GM12878 (cell line): ENCODE data around the gene FAM228B. TPM values are rescaled to one million over a fixed set of nuclear protein-coding genes. Genes with fewer than 3 reads are reported as not detected.

Experiments
- ASH2L ChIP-seq: fragments of 300-600, 200-600 bp; sonication (generic); IDR thresholded peaks from 2 replicates; pipeline ENCODE4 v1.6.1; 2017; ENCODE audit warnings: low read depth, mild to moderate bottlenecking, borderline replicate concordance
- ATF3 ChIP-seq: IDR thresholded peaks from 2 replicates; pipeline ENCODE4 v1.6.1; 2011; ENCODE audit warnings: low read depth, mild to moderate bottlenecking, low read length, moderate library complexity, borderline replicate concordance; ENCODE audit errors: extremely low read depth
- ATF7 ChIP-seq: fragments of 450-650 bp; IDR thresholded peaks from 2 replicates; pipeline ENCODE4 v1.6.1; 2016; ENCODE audit warnings: low read depth, mild to moderate bottlenecking
- BMI1 ChIP-seq: fragments of 450-650 bp; IDR thresholded peaks from 2 replicates; pipeline ENCODE4 v1.6.1; 2016; ENCODE audit warnings: mild to moderate bottlenecking, moderate library complexity, borderline replicate concordance
- EED ChIP-seq: sonication (generic); IDR thresholded peaks from 2 replicates; pipeline ENCODE4 v1.6.1; 2016; ENCODE audit warnings: antibody characterized with exemption, low read depth
- EP300 ChIP-seq, 2 experiments: fragments of 150-350 bp in 1 of 2; IDR thresholded peaks; 2 replicates each; pipeline ENCODE4 v1.6.1; 2011 to 2012; ENCODE audit warnings: low read depth in 2 of 2, low read length in 2 of 2, borderline replicate concordance in 1 of 2, improper control_type of control experiment in 1 of 2, inconsistent platforms in 1 of 2; ENCODE audit not compliant: control insufficient read depth in 1 of 2
- FOXM1 ChIP-seq: IDR thresholded peaks from 2 replicates; pipeline ENCODE4 v1.6.1; 2012; ENCODE audit warnings: low read depth, mild to moderate bottlenecking, inconsistent platforms, low read length, moderate library complexity
- GABPA ChIP-seq: IDR thresholded peaks from 2 replicates; pipeline ENCODE4 v1.6.1; 2014; ENCODE audit warnings: antibody characterized with exemption, low read depth, mild to moderate bottlenecking, inconsistent platforms
- HDAC6 ChIP-seq: fragments of 200-600 bp; sonication (generic); IDR thresholded peaks from one replicate; pipeline ENCODE4 v1.8.0; 2017; ENCODE audit warnings: antibody characterized with exemption; ENCODE audit not compliant: unreplicated experiment
- IKZF1 ChIP-seq: fragments of 450-650 bp; conservative IDR thresholded peaks from 2 replicates; pipeline ENCODE4 v1.6.1; 2017; ENCODE audit warnings: antibody characterized with exemption, mild to moderate bottlenecking
- IRF4 ChIP-seq: IDR thresholded peaks from 2 replicates; pipeline ENCODE4 v1.6.1; 2011; ENCODE audit warnings: low read depth, low read length
- KDM1A ChIP-seq: fragments of 200-600 bp; sonication (generic); IDR thresholded peaks from 2 replicates; pipeline ENCODE4 v1.6.1; 2016; ENCODE audit warnings: borderline replicate concordance
- MXI1 ChIP-seq: fragments of 150-350 bp; IDR thresholded peaks from 2 replicates; pipeline ENCODE4 v1.6.1; 2011; ENCODE audit warnings: low read depth, mild to moderate bottlenecking, inconsistent platforms, low read length, improper control_type of control experiment
- NR2C1 ChIP-seq: fragments of 450-650 bp; IDR thresholded peaks from 2 replicates; pipeline ENCODE4 v1.6.1; 2017; ENCODE audit warnings: antibody characterized with exemption, mild to moderate bottlenecking, moderate library complexity
- NR2F1 ChIP-seq: fragments of 450-650 bp; conservative IDR thresholded peaks from 2 replicates; pipeline ENCODE4 v1.6.1; 2017; ENCODE audit warnings: mild to moderate bottlenecking
- NRF1 ChIP-seq: conservative IDR thresholded peaks from 2 replicates; pipeline ENCODE4 v1.6.1; 2011; ENCODE audit warnings: mild to moderate bottlenecking, low read depth, low read length, improper control_type of control experiment
- PBX3 ChIP-seq: IDR thresholded peaks from 2 replicates; pipeline ENCODE4 v1.6.1; 2011; ENCODE audit warnings: mild to moderate bottlenecking, low read depth, low read length, moderate library complexity; ENCODE audit not compliant: insufficient replicate concordance
- RCOR1 ChIP-seq: conservative IDR thresholded peaks from 2 replicates; pipeline ENCODE4 v1.6.1; 2012; ENCODE audit warnings: low read depth, low read length, improper control_type of control experiment
- ZBTB40 ChIP-seq: fragments of 450-650 bp; IDR thresholded peaks from 2 replicates; pipeline ENCODE4 v1.6.1; 2016; ENCODE audit warnings: mild to moderate bottlenecking, moderate library complexity, borderline replicate concordance
- ZNF274 ChIP-seq: IDR thresholded peaks from one replicate; pipeline ENCODE4 v1.8.0; 2011; ENCODE audit not compliant: insufficient read length, insufficient read depth
- ZNF384 ChIP-seq: IDR thresholded peaks from 2 replicates; pipeline ENCODE4 v1.6.1; 2012; ENCODE audit warnings: low read depth, mild to moderate bottlenecking, low read length, improper control_type of control experiment, borderline replicate concordance
- ZNF622 ChIP-seq: fragments of 450-650 bp; IDR thresholded peaks from 2 replicates; pipeline ENCODE4 v1.6.1; 2017; ENCODE audit warnings: mild to moderate bottlenecking, inconsistent platforms
- ZZZ3 ChIP-seq: IDR thresholded peaks from 2 replicates; pipeline ENCODE4 v1.6.1; 2011; ENCODE audit warnings: low read depth; ENCODE audit not compliant: control insufficient read depth, insufficient read length
- polyA plus RNA-seq, 11 experiments: library from polyadenylated mRNA; depleted of rRNA in 4 of 11; unstranded in 6 of 11; stranded (reverse) in 5 of 11; fragments of >200 nt; fragmentation: Nextera tagmentation in 4 of 11; fragmentation: Illumina TruSeq in 1 of 11; extraction: Ambion mirVana in 4 of 11; extraction: Trizol in 1 of 11; gene quantifications; 1 replicate in 1 of 11; 2 replicates in 10 of 11; pipeline versions ENCODE4 v1.2.1 to v1.2.3, GENCODE V29; 2011 to 2016; ENCODE audit warnings: inconsistent platforms in 2 of 11, missing spikeins in 2 of 11, low read depth in 1 of 11
- total RNA-seq, 4 experiments: library from RNA; depleted of rRNA in 3 of 4; stranded (reverse); fragments of >200 nt in 3 of 4; fragmentation: Illumina TruSeq in 1 of 4; extraction: Trizol in 1 of 4; gene quantifications; 2 replicates each; pipeline versions ENCODE4 v1.2.1 to v1.2.3, GENCODE V29; 2013 to 2021

The FAM228B gene
- total and polyA plus RNA-seq, 10 of the 15 experiments (the other 5 are each of a cell fraction or from before 2014, with no cell fraction given) = 3.9 to 11.0 (median 7.5) TPM

GRCh38 chr2:24123195-24123921, at the start of gene FAM228B, which contains the start of gene PFN4 (continued):
- peak; percentile 94 for TF ChIP-seq PBX3
- TF ChIP-seq ZZZ3 = no peak
- peak; percentile 21 for TF ChIP-seq EED
- no peak for TF ChIP-seq ZNF274
- peak; percentile 24; the same call in 1 of the 2 replicates for TF ChIP-seq ASH2L
- no peak for TF ChIP-seq EP300 (IDR thresholded peaks at IDR 0.05; ENCODE audit: borderline replicate concordance in 1 of 2, control insufficient read depth in 1 of 2, low read depth in 2 of 2, low read length in 2 of 2)
- peak; percentile 50 for TF ChIP-seq NRF1
- TF ChIP-seq ATF7 = peak; percentile 16; the same call in 1 of the 2 replicates
- peak; percentile 92 for TF ChIP-seq IKZF1
- TF ChIP-seq KDM1A = no peak
- TF ChIP-seq GABPA = no peak
- no peak for TF ChIP-seq ZNF622
- no peak for TF ChIP-seq RCOR1
- peak; percentile 83 for TF ChIP-seq NR2F1
- TF ChIP-seq IRF4 = no peak
- peak; percentile 40 for TF ChIP-seq NR2C1
- no peak for TF ChIP-seq FOXM1
- TF ChIP-seq ATF3 = no peak
- TF ChIP-seq ZNF384 = no peak
- TF ChIP-seq MXI1 = no peak; the same call in 1 of the 2 replicates
- no peak for TF ChIP-seq ZBTB40
- TF ChIP-seq BMI1 = no peak
- no peak for TF ChIP-seq HDAC6
